NCI-H2081 treated with DMSO at 0.1 percent for 48 hours (cell line): ENCODE results near the gene ZNF675.
A peak's percentile ranks its signal among the peaks of the same experiment; 100 is the strongest.
"Not testable (repeated sequence)": the region's sequence is repeated elsewhere in the genome, so short reads cannot be mapped to it uniquely, and the experiment has no call there.

Experiments
- DNase-seq: peaks from one replicate; lab custom pipeline; 2025; lab: John Stamatoyannopoulos, UW

ZNF675 gene

GRCh38 chr19:23686621-23687423 lies at the start of gene ZNF675:
ZNF675 (minus strand) TSS chr19:23687212; CDS start chr19:23687033, 179 bp downstream.
- peak; percentile 84 for DNase-seq

- not testable (repeated sequence) for DNase-seq
These were observed 43.9 kb upstream of the ZNF675 start for GRCh38 chr19:23730729-23731465.

GRCh38 chr19:23724161-23724560 lies 37.1 kb upstream of the ZNF675 start:
- DNase-seq = not testable (repeated sequence)

GRCh38 chr19:23718802-23719201 lies 31.8 kb upstream of the ZNF675 start:
- no peak for DNase-seq

GRCh38 chr19:23716792-23717191 lies 29.8 kb upstream of the ZNF675 start:
- no peak for DNase-seq

GRCh38 chr19:23709347-23709746 lies 22.3 kb upstream of the ZNF675 start:
- DNase-seq = no peak

- no peak for DNase-seq
These were observed 19.6 kb upstream of the ZNF675 start for GRCh38 chr19:23706657-23707056.

GRCh38 chr19:23699521-23699860 lies 12.5 kb upstream of the ZNF675 start:
- DNase-seq = no peak

- DNase-seq = no peak
These were observed 11.9 kb upstream of the ZNF675 start for GRCh38 chr19:23698711-23699520.

- DNase-seq = not testable (repeated sequence)
These were observed 5.9 kb upstream of the ZNF675 start for GRCh38 chr19:23692937-23693336.

GRCh38 chr19:23673132-23673531 lies 13.9 kb downstream of the ZNF675 start:
- DNase-seq = no peak

- DNase-seq = not testable (repeated sequence)
These were observed 18.4 kb downstream of the ZNF675 start for GRCh38 chr19:23668606-23669005.

- DNase-seq = no peak
These were observed 21.2 kb downstream of the ZNF675 start for GRCh38 chr19:23665651-23666410.

GRCh38 chr19:23649817-23650216 lies 37.2 kb downstream of the ZNF675 start:
- not testable (repeated sequence) for DNase-seq
